SK-N-SH treated with all-trans-retinoic acid at 6 μM for 48 hours (cell line): ENCODE results near the gene SLC46A2.

Experiments used
- ATAC-seq: fragments of 200-7000 bp; cut with Tn5 transposase; 3 replicates; pipeline ENCODE4 v1.9.1; 2020; ENCODE audit warnings: mild to moderate bottlenecking, moderate library complexity
- ARNTL ChIP-seq: fragments of 450-650 bp; formaldehyde crosslinking; IDR thresholded peaks from 2 replicates; pipeline ENCODE4 v1.5.0; 2020; ENCODE audit warnings: low read depth, mild to moderate bottlenecking, moderate library complexity, borderline replicate concordance
- BACH2 ChIP-seq: fragments of 250-450 bp; sonication (Bioruptor Pico); IDR thresholded peaks from 2 replicates; pipeline ENCODE4 v1.9.0; 2021; ENCODE audit warnings: mild to moderate bottlenecking, borderline replicate concordance
- CSDC2 ChIP-seq: fragments of 250-450 bp; sonication (Bioruptor Pico); IDR thresholded peaks from 2 replicates; pipeline ENCODE4 v1.5.0; 2020; ENCODE audit warnings: mild to moderate bottlenecking, moderate library complexity
- CSRNP3 ChIP-seq: fragments of 250-450 bp; sonication (Bioruptor Pico); IDR thresholded peaks from 2 replicates; pipeline ENCODE4 v1.5.1; 2021; ENCODE audit warnings: mild to moderate bottlenecking, moderate library complexity
- ESRRG ChIP-seq: fragments of 250-450 bp; sonication (Bioruptor Pico); IDR thresholded peaks from 2 replicates; pipeline ENCODE4 v1.6.1; 2021; ENCODE audit warnings: mild to moderate bottlenecking
- GLIS3 ChIP-seq: fragments of 250-450 bp; sonication (Bioruptor Pico); IDR thresholded peaks from 2 replicates; pipeline ENCODE4 v1.5.0; 2020; ENCODE audit warnings: mild to moderate bottlenecking, moderate library complexity
- ISL1 ChIP-seq: fragments of 250-450 bp; sonication (Bioruptor Pico); IDR thresholded peaks from 2 replicates; pipeline ENCODE4 v2.1.2; 2022; ENCODE audit warnings: mild to moderate bottlenecking, moderate library complexity
- OSR1 ChIP-seq: fragments of 250-450 bp; sonication (Bioruptor Pico); IDR thresholded peaks from 2 replicates; pipeline ENCODE4 v1.8.0; 2022; ENCODE audit warnings: moderate library complexity, mild to moderate bottlenecking, inconsistent platforms
- PATZ1 ChIP-seq: fragments of 250-450 bp; sonication (Bioruptor Pico); IDR thresholded peaks from 2 replicates; pipeline ENCODE4 v1.8.0; 2020; ENCODE audit warnings: mild to moderate bottlenecking, moderate library complexity, borderline replicate concordance
- POU6F1 ChIP-seq: fragments of 250-450 bp; sonication (Bioruptor Pico); IDR thresholded peaks from 2 replicates; pipeline ENCODE4 v1.8.0; 2021; ENCODE audit warnings: low read depth, mild to moderate bottlenecking, moderate library complexity, borderline replicate concordance
- PPARA ChIP-seq: fragments of 250-450 bp; sonication (Bioruptor Pico); IDR thresholded peaks from 2 replicates; pipeline ENCODE4 v1.5.0; 2020; ENCODE audit warnings: mild to moderate bottlenecking, borderline replicate concordance
- RARB ChIP-seq: fragments of 250-450 bp; sonication (Bioruptor Pico); IDR thresholded peaks from 2 replicates; pipeline ENCODE4 v1.8.0; 2021; ENCODE audit warnings: mild to moderate bottlenecking, moderate library complexity
- SNAI2 ChIP-seq: fragments of 250-450 bp; sonication (Bioruptor Pico); IDR thresholded peaks from 2 replicates; pipeline ENCODE4 v1.5.0; 2020; ENCODE audit warnings: mild to moderate bottlenecking, moderate library complexity
- TOX ChIP-seq: fragments of 250-450 bp; sonication (Bioruptor Pico); IDR thresholded peaks from 2 replicates; pipeline ENCODE4 v1.8.0; 2021; ENCODE audit warnings: mild to moderate bottlenecking, moderate library complexity, borderline replicate concordance
- TSHZ2 ChIP-seq: fragments of 250-450 bp; sonication (Bioruptor Pico); IDR thresholded peaks from 2 replicates; pipeline ENCODE4 v1.5.0; 2020; ENCODE audit warnings: mild to moderate bottlenecking, moderate library complexity
- ZC3H10 ChIP-seq: fragments of 250-450 bp; sonication (Bioruptor Pico); IDR thresholded peaks from 2 replicates; pipeline ENCODE4 v1.5.1; 2021; ENCODE audit warnings: mild to moderate bottlenecking, moderate library complexity
- ZFP3 ChIP-seq: fragments of 250-450 bp; sonication (Bioruptor Pico); IDR thresholded peaks from 2 replicates; pipeline ENCODE4 v1.5.0; 2020; ENCODE audit warnings: mild to moderate bottlenecking, moderate library complexity
- ZFP30 ChIP-seq: fragments of 450-650 bp; formaldehyde crosslinking; IDR thresholded peaks from 2 replicates; pipeline ENCODE4 v1.5.0; 2022; ENCODE audit warnings: mild to moderate bottlenecking, moderate library complexity
- ZNF565 ChIP-seq: fragments of 450-650 bp; formaldehyde crosslinking; conservative IDR thresholded peaks from 2 replicates; pipeline ENCODE4 v1.5.0; 2020; ENCODE audit warnings: low read depth, mild to moderate bottlenecking, moderate library complexity
- ZNF70 ChIP-seq: fragments of 450-650 bp; formaldehyde crosslinking; IDR thresholded peaks from 2 replicates; pipeline ENCODE4 v1.5.0; 2020; ENCODE audit warnings: mild to moderate bottlenecking, moderate library complexity

The SLC46A2 gene

GRCh38 chr9:112886351-112886750 is 4.3 kb downstream of the SLC46A2 start (continued):
- TF ChIP-seq ZC3H10 (CRISPR knock-in tag) (no peak), ZNF565 (no peak)

DNA sequence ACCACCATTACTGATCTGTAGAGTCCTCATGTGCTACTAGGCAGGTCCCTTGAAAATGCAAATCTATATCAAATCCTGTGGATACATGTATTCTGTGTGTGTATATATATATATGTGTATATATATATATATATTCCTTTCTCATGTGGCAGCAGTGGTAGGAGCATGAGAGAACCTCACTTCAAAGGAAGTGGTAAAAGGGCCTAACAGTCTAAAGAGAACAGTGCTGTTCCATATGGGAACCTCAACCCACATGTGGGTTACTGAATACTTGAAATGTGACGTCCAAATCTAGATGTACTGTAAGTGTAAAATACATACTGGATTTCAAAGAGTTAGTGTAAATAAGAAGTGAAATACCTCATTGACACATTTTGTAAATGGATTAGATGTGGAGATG is 5.4 kb downstream of the SLC46A2 start:
- no peak for TF ChIP-seq TOX (CRISPR knock-in tag)
- TF ChIP-seq OSR1 (CRISPR knock-in tag): no peak
- TF ChIP-seq ZNF565: no peak
- TF ChIP-seq CSDC2: no peak
- no peak for TF ChIP-seq ZC3H10 (CRISPR knock-in tag)
- no peak for TF ChIP-seq ZNF70 (CRISPR knock-in tag)
- no peak for TF ChIP-seq GLIS3 (CRISPR knock-in tag)
- TF ChIP-seq ZFP3 (CRISPR knock-in tag): no peak
- TF ChIP-seq PPARA: no peak
- TF ChIP-seq ZFP30: no peak
- TF ChIP-seq SNAI2 (CRISPR knock-in tag): no peak
- no peak for TF ChIP-seq BACH2 (CRISPR knock-in tag)
- TF ChIP-seq, all 23 proteins: peak for 0
- ATAC-seq: no peak

DNA sequence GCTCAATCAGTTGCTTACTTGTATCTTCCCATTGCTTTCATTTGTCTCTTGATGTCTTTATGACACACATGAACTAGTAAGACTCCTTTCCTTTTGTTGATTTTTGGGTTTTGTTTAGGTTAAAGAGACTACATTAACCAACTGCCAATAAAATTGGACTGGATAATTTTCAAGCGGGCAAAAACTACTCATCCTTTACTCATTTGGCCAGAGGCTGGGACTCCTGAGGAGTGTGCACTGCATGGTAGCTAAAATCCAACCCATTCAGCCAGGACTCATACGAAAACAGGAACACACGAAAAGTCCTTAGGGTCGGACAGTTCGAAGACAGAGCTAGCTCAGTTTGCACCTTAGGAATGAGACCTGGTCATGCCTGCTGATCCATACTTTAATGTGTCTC is 6.0 kb downstream of the SLC46A2 start:
- TF ChIP-seq CSRNP3 (CRISPR knock-in tag) (no peak), ZNF565 (no peak), PPARA (no peak), POU6F1 (no peak), ZFP3 (CRISPR knock-in tag) (no peak), RARB (CRISPR knock-in tag) (no peak), ESRRG (CRISPR knock-in tag) (no peak), ARNTL (CRISPR knock-in tag) (no peak), ISL1 (no peak), OSR1 (CRISPR knock-in tag) (no peak), ZFP30 (no peak), TSHZ2 (CRISPR knock-in tag) (no peak), BACH2 (CRISPR knock-in tag) (no peak)
- TF ChIP-seq, all 23 proteins: peak for 0
- ATAC-seq: no peak

GRCh38 chr9:112884101-112884500 is 6.6 kb downstream of the SLC46A2 start:
- peak; percentile 80 for ATAC-seq
- TF ChIP-seq ZFP3 (CRISPR knock-in tag) (no peak), ARNTL (CRISPR knock-in tag) (no peak), ZNF70 (CRISPR knock-in tag) (no peak), POU6F1 (no peak), TOX (CRISPR knock-in tag) (no peak), CSRNP3 (CRISPR knock-in tag) (no peak), GLIS3 (CRISPR knock-in tag) (no peak), ISL1 (no peak), ZFP30 (no peak), SNAI2 (CRISPR knock-in tag) (no peak), RARB (CRISPR knock-in tag) (no peak), TSHZ2 (CRISPR knock-in tag) (no peak), PATZ1 (CRISPR knock-in tag) (no peak)
